ENCODE results near the gene SLC2A13.
"Not testable (repeated sequence)": the region's sequence is repeated elsewhere in the genome, so short reads cannot be mapped to it uniquely, and the experiment has no call there.

SLC2A13 gene

GRCh38 chr12:39935839-39936238, 170.0 kb downstream of the SLC2A13 start:
- no peak for DNase-seq (ENCODE audit: insufficient read length, low spot score)
- FAIRE-seq = no peak

- no peak for FAIRE-seq
- no peak for DNase-seq (ENCODE audit: insufficient read length, low spot score)
Observed at GRCh38 chr12:39935275-39935674, 170.6 kb downstream of the SLC2A13 start.

- FAIRE-seq (no peak), DNase-seq (ENCODE audit: insufficient read length, low spot score) (no peak)
Observed at GRCh38 chr12:39931857-39932256, 174.0 kb downstream of the SLC2A13 start.

DNA sequence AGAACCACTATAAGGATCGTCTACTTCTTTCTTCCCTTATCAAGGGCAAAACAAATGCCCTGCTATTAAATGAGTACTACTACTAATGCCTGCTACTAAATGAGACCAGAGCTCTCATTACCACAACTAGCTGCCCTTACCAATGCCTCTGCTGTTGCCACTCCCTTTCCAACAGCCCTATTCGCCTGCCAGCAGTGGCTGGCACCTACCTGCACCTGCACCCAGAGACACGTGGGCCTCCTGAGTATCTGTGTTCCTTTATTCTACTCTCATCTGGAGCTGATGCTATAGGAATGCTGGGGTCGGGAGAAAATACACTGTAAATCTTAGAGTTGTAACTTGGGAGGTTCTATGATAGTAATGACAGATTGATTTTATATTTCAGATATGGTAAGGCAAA, 174.7 kb downstream of the SLC2A13 start:
- no peak for FAIRE-seq
- DNase-seq (ENCODE audit: insufficient read length, low spot score) = no peak

DNA sequence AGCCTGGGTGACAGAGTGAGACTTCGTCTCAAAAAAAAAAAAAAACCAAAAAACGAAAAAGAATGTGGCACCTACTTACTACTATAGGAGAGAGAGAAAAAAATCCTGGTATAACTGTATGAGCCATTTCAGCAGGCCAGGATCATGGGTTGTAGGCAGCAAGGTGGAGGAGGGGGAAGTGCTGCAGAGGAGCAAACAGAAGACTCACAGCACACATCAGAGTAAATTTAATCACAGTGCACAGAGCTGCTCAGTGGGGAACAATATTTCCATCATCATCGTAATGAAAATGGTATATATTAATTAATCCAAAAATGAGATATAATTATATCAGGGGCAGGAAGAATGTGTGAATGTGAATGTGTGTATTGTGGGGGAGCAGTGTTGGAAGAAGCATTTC, 175.8 kb downstream of the SLC2A13 start:
- FAIRE-seq = no peak

GRCh38 chr12:39928181-39928899, 177.5 kb downstream of the SLC2A13 start:
- FAIRE-seq (no peak), DNase-seq (ENCODE audit: insufficient read length, low spot score) (no peak)

More for the DNA sequence above, 175.8 kb downstream of the SLC2A13 start:
- no peak for DNase-seq (ENCODE audit: insufficient read length, low spot score)

- FAIRE-seq = no peak
Observed at GRCh38 chr12:39923364-39923763, 182.5 kb downstream of the SLC2A13 start.

DNA sequence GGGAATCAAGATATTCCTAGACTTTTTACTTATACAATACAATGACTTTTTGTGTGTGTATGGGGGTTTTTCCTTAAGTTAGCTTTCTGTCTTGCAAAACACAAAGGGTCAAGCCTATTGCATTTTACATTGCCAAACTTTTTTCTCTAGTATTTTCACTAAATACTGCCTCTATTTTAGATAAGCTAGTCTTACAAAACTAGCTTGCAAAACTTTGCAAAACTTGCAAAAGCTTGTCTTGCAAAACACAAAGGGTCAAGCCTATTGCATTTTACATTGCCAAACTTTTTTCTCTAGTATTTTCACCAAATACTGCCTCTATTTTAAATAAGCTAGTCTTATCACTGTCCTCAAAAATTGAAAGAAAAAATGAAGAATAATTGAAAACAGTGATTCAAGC, 183.3 kb downstream of the SLC2A13 start:
- not testable (repeated sequence) for FAIRE-seq; DNase-seq (ENCODE audit: insufficient read length, low spot score)

More at GRCh38 chr12:39923364-39923763, 182.5 kb downstream of the SLC2A13 start:
- DNase-seq (ENCODE audit: insufficient read length, low spot score) = no peak

DNA sequence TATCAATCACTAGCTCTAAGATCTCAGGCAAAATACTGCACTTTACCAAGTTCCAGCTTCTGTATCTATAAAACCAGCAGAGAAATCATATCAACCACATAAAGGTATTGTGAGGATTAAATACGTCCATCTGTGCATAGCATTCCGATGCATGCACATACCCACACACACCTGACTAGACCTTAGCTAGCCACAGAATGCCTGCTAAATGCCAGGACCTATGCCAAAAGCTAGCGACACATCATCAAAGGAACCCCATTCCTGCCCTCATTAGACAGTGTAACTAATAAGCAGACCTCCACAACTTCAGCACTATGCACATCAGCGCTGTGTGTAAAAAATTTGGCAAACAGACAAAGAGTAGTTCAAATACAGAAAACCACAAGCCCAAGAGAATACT, 185.2 kb downstream of the SLC2A13 start:
- FAIRE-seq (no peak), DNase-seq (ENCODE audit: insufficient read length, low spot score) (no peak)

GRCh38 chr12:39920222-39920621, 185.7 kb downstream of the SLC2A13 start:
- FAIRE-seq = no peak

GRCh38 chr12:39919790-39920189, 186.1 kb downstream of the SLC2A13 start:
- no peak for FAIRE-seq

More at GRCh38 chr12:39920222-39920621, 185.7 kb downstream of the SLC2A13 start:
- no peak for DNase-seq (ENCODE audit: insufficient read length, low spot score)

GRCh38 chr12:39915249-39915648, 190.6 kb downstream of the SLC2A13 start:
- FAIRE-seq (no peak), DNase-seq (ENCODE audit: insufficient read length, low spot score) (no peak)

More at GRCh38 chr12:39919790-39920189, 186.1 kb downstream of the SLC2A13 start:
- DNase-seq (ENCODE audit: insufficient read length, low spot score) = no peak

GRCh38 chr12:39912211-39912980, 193.5 kb downstream of the SLC2A13 start:
- no peak for FAIRE-seq
- no peak for DNase-seq (ENCODE audit: insufficient read length, low spot score)

DNA sequence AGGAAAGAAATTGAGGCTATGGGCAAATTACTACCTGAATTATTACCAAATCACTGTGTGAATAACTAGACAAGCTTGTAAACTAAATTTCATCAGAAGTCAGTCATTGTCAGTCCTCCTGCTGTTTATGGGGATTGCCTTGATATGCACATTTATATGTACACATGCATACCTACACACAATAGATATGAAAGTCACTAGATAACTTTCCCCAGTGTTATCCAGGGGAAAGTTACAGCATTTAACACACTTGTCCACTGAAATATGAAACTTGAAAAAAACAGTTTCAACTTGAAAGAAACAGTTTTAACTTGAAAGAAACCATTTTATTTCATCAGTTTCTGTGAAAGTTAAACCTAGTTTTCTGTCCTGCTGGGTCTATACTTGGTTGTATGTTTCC, 199.6 kb downstream of the SLC2A13 start:
- peak; percentile 21 for FAIRE-seq

GRCh38 chr12:39905152-39905551, 200.7 kb downstream of the SLC2A13 start:
- DNase-seq (ENCODE audit: insufficient read length, low spot score) = no peak
- FAIRE-seq = no peak

More for the DNA sequence above, 199.6 kb downstream of the SLC2A13 start:
- no peak for DNase-seq (ENCODE audit: insufficient read length, low spot score)

DNA sequence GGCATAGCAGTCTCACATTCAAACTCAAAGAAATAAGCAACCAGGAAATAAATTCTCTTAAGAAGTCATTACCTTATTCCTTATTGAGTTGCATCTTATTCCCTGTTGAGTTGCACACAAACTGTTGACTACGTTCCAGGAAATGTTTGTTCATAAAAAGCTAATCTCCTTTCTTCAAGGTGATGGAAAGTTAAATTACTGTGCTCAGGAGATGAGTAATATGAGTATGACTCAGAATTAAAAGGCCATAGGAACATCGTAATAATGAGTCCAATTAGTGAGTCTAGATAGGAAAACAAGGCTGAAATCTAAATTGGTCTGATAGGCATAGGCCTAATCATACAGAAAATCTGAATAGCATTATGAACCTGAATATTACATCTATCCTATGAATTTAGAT, 203.1 kb downstream of the SLC2A13 start:
- no peak for DNase-seq (ENCODE audit: insufficient read length, low spot score)

GRCh38 chr12:39897315-39897714, 208.6 kb downstream of the SLC2A13 start:
- no peak for FAIRE-seq

More for the DNA sequence above, 203.1 kb downstream of the SLC2A13 start:
- no peak for FAIRE-seq

DNA sequence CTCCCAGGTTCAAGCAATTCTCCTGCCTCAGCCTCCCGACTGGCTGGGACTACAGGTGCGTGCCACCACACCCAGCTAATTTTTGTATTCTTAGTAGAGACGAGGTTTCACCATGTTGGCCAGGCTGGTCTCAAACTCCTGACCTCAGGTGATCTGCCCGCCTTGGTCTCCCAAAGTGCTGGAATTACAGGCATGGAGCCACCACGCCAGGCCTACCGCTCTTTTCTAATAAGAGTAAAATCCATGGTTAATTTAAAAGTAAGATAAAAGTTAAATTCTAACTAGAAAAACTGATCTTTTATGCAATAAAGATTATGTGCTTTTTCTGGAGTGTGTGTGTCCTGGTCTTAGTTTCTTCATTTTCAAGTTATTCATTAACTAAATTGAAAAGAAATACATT, 212.5 kb downstream of the SLC2A13 start:
- not testable (repeated sequence) for DNase-seq (ENCODE audit: insufficient read length, low spot score); FAIRE-seq

More at GRCh38 chr12:39897315-39897714, 208.6 kb downstream of the SLC2A13 start:
- no peak for DNase-seq (ENCODE audit: insufficient read length, low spot score)

- no peak for FAIRE-seq
Observed at GRCh38 chr12:39892146-39892545, 213.7 kb downstream of the SLC2A13 start.

DNA sequence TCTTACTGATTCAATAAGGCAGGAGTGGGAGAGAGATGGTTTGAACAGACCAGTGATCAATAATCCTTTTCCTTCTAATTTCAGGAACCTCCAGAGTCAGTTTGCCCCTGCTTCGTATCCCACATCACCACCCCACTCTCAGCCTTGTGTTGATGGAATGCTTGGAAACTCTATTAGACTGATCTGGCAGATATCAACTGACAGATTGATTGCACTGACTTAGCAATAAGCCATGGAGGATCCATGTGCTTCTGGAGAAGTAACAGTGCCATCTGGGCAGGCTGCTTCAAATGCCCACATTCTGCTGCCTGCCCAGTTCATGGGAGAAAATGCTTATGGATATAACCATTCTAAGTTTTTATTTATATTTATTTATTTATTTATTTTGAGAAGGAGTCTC, 218.0 kb downstream of the SLC2A13 start:
- FAIRE-seq (no peak), DNase-seq (ENCODE audit: insufficient read length, low spot score) (no peak)

More at GRCh38 chr12:39892146-39892545, 213.7 kb downstream of the SLC2A13 start:
- DNase-seq (ENCODE audit: insufficient read length, low spot score) = no peak

GRCh38 chr12:39886106-39886505, 219.8 kb downstream of the SLC2A13 start:
- DNase-seq (ENCODE audit: insufficient read length, low spot score) (no peak), FAIRE-seq (no peak)

Data from GM19239 (cell line).